ENCODE data around the gene CDKAL1. TPM values are rescaled to one million over a fixed set of nuclear protein-coding genes. Genes with fewer than 3 reads are reported as not detected.

CDKAL1 gene
- total and polyA plus RNA-seq, 4 donors, result 2.0 to 12.9 (median 6.7) TPM

- no peaks in the 10 kb centered on the region for H3K4me1 ChIP-seq (ENCODE audit: control insufficient read depth in 4 of 4, insufficient read depth in 4 of 4, low read length in 3 of 4)
- H3K27ac ChIP-seq (ENCODE audit: low read depth in 1 of 2, low read length in 2 of 2), result no peak overlapping the region
- DNase-seq (ENCODE audit: low spot score), result no peak
- no peak overlapping the region for H3K4me3 ChIP-seq (ENCODE audit: low read depth in 1 of 3, low read length in 3 of 3)
- no peaks in the 10 kb centered on the region for H3K9me3 ChIP-seq (ENCODE audit: control insufficient read depth in 4 of 4, low read length in 3 of 4)
- H3K9ac ChIP-seq (ENCODE audit: low read depth in 1 of 2, low read length in 2 of 2), result no peak overlapping the region
- no peaks in the 10 kb centered on the region for H3K36me3 ChIP-seq (ENCODE audit: control insufficient read depth in 4 of 4, insufficient read depth in 3 of 4, low read depth in 1 of 4, low read length in 3 of 4)
- 92% methylated on average over 5 of the region's 5 CpGs for WGBS
- no peaks in the 10 kb centered on the region for H3K27me3 ChIP-seq (ENCODE audit: control insufficient read depth in 4 of 4, insufficient read depth in 4 of 4, low read length in 3 of 4)
- TF ChIP-seq REST (IDR thresholded peaks at IDR 0.05) (no peak), FOXA1 (IDR thresholded peaks at IDR 0.05) (no peak)
These were observed 418.6 kb downstream of the CDKAL1 start for GRCh38 chr6:20952699-20953474.

GRCh38 chr6:20954315-20954714, 420.1 kb downstream of the CDKAL1 start:
- no peak for TF ChIP-seq RXRA (IDR thresholded peaks at IDR 0.05)
- TF ChIP-seq FOXA2 (IDR thresholded peaks at IDR 0.05), result no peak
- TF ChIP-seq ZBTB33 (IDR thresholded peaks at IDR 0.05), result no peak
- TF ChIP-seq GABPA (IDR thresholded peaks at IDR 0.05 in 1 of 2, conservative IDR thresholded peaks at IDR 0.05 in 1 of 2), result no peak
- no peak for TF ChIP-seq HNF4A (conservative IDR thresholded peaks at IDR 0.05)
- no peak for TF ChIP-seq MAX (IDR thresholded peaks at IDR 0.05)
- TF ChIP-seq ATF3 (IDR thresholded peaks at IDR 0.05), result no peak
- no peak for TF ChIP-seq CTCF (IDR thresholded peaks at IDR 0.05; ENCODE audit: low read depth, low read length, missing input control)
- H3K4me3 ChIP-seq (ENCODE audit: low read depth in 1 of 3, low read length in 3 of 3), result no peak overlapping the region
- 63% methylated on average over 2 of the region's 2 CpGs for WGBS
- H3K27me3 ChIP-seq (ENCODE audit: control insufficient read depth in 4 of 4, insufficient read depth in 4 of 4, low read length in 3 of 4), result no peaks in the 10 kb centered on the region
- no peak for DNase-seq (ENCODE audit: low spot score)
- no peaks in the 10 kb centered on the region for H3K36me3 ChIP-seq (ENCODE audit: control insufficient read depth in 4 of 4, insufficient read depth in 3 of 4, low read depth in 1 of 4, low read length in 3 of 4)
- no peaks in the 10 kb centered on the region for H3K9me3 ChIP-seq (ENCODE audit: control insufficient read depth in 4 of 4, low read length in 3 of 4)
- no peaks in the 10 kb centered on the region for H3K4me1 ChIP-seq (ENCODE audit: control insufficient read depth in 4 of 4, insufficient read depth in 4 of 4, low read length in 3 of 4)
- no peak overlapping the region for H3K9ac ChIP-seq (ENCODE audit: low read depth in 1 of 2, low read length in 2 of 2)
- no peak overlapping the region for H3K27ac ChIP-seq (ENCODE audit: low read depth in 1 of 2, low read length in 2 of 2)

All from liver (tissue), 9 donors.